Smooth muscle cell of the brain vasculature (primary cell): ENCODE results near the gene PLEKHD1.
"Not testable (repeated sequence)": the region's sequence is repeated elsewhere in the genome, so short reads cannot be mapped to it uniquely, and the experiment has no call there.

Source experiments
- DNase-seq: peaks from one replicate; pipeline ENCODE4 v3.0.0-alpha.2; 2012; ENCODE audit warnings: low read depth, low spot score

The PLEKHD1 gene

DNA sequence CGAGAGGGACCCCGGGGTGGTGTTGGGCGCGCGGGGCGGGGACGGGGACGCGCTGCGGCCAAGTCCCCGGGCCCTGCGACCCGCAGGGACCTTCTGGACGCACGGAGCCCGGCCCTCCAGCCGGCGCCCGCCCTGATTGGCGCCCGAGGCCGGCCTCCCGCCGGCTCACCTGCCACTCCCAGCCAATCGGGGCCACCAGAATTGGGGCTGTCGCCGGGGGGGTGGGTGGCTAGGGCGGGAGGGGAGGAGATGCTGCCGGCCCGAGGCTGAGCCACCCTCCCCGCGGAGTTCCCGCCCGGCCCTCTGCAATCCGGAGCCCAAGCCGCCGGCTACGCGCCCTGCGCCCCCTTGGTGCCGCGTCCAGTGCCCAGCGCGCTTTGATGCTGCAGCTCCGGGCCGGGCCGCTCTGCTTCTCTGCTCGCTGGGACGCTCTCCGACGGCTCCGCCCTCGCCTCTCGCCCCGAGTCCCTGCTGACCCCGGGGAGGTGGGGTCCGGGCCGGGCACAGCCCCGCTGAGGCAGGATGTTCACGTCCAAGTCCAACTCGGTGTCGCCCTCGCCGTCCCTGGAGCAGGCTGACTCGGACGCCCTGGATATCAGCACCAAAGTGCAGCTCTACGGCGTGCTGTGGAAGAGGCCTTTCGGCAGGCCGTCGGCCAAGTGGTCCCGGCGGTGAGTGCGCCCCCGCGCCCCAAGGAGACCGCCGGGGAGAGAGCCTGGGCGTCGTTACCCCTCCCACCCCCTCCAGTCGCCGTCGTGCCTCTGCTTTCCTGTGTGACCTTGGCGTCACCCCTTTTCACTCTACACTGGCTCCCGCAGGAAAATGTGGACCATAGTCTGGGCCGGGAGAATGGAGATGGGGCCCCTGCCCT lies at the start of gene PLEKHD1:
Gene PLEKHD1 (plus strand): TSS at position 285 of the 871 bp plus-strand sequence. CDS start 238 bp downstream, at position 523.
- DNase-seq = no peak

DNA sequence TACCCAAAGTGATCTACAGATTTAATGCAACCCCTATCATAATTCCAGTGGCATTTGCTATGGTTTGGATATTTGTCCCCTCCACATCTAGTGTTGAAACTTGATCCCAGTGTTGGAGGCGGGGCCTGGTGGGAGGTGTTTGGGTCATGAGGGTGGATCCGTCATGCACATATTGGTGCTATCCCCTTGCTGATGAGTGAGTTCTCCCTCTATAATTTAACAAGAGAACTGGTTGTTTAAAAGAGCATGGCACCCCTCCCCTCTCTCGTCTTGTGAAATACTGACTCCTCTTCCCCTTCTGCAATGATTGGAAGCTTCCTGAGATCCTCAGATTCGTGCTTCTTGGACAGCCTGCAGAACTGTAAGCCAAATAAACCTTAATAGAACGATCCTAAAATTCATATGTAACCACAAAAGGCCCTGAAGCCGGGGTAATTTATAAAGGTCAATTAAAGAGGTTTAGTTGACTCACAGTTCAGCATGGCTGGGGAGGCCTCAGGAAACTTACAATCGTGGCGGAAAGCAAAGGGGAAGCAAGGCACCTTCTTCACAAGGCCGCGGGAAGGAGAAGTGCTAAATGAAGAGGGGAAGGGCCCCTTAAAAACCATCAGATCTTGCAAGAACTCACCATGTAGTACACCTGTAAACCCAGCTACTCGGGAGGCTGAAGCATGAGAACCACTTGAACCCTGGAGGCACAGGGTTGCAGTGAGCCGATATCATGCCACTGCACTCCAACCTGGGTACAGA lies 44.8 kb upstream of the PLEKHD1 start:
- no peak for DNase-seq

DNA sequence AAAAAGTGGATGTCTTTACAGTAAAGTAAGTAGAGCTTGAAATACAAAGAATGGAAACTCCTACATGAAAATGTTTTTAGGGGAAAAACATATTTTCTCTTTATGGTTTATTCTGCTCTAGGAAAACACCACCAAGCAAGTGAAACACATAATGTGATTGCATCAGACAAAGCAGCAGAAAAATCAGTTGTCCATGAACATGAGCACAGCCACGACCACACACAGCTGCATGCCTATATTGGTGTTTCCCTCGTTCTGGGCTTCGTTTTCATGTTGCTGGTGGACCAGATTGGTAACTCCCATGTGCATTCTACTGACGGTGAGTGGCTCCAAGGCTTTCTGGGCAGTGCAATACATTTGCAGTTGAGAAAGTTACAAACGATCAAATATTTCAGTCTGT lies 42.6 kb upstream of the PLEKHD1 start:
- DNase-seq = no peak

DNA sequence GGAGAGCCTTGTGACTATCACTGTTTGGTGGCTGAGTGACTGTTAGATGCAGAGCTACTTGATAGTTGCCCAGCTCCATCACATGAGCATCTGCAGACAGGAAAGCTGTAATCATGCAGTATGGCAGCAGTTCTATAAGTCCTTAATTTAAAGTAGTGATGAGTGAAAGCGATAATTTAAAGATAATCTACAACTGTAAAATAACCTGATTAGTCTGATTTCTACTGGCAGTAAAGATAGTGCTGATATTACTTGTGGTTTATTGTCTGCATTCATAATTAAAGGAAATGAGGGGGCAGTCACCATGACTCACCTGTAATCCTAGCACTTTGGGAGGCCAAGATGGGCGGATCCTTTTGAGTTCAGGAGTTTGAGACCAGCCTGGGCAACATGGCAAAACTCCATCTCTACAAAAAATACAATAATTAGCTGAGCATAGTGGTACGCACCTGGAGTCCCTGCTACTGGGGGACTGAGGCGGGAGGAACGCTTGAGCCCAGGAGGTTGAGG lies 41.2 kb upstream of the PLEKHD1 start:
- DNase-seq = no peak

DNA sequence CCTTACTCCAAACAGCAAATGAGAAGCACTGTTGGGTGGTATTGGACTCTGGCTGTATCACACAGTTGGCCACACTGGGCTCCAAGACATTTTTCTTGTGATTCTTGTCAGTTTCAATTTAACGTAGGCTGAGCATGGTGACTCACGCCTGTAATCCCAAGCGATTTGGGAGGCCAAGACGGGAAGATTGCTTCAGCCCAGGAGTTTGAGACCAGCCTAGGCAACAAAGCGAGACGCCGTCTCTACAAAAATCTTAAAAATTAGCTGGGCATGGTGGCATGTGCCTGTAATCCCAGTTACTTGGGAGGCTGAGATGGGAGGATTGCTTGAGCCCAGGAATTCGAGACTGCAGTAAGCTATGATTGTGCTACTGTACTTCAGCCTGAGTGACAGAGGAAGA lies 35.3 kb upstream of the PLEKHD1 start:
- no peak for DNase-seq

DNA sequence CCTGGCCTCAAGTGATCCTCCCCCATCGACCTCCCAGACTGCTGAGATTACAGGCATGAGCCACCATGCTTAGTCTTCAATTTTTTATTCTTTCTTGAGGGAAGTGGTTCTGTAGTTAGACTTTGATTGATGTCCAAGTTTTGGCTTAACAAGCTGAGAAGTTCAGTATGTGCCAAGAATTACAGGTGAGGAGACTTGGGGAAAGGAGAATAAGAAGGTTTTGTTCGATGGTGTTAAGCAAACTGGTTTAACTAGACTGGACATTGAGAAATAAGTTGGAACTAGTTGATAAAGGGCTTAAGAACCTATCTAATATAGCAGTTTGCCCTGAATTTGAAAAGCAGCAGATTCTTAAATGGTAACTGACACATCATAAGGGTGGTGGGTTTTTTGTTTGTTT lies 32.6 kb upstream of the PLEKHD1 start:
- no peak for DNase-seq

DNA sequence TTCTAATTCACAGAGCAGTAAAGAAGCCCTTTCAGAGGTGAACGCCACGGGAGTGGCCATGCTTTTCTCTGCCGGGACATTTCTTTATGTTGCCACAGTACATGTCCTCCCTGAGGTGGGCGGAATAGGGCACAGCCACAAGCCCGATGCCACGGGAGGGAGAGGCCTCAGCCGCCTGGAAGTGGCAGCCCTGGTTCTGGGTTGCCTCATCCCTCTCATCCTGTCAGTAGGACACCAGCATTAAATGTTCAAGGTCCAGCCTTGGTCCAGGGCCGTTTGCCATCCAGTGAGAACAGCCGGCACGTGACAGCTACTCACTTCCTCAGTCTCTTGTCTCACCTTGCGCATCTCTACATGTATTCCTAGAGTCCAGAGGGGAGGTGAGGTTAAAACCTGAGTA lies 26.2 kb upstream of the PLEKHD1 start:
- no peak for DNase-seq

DNA sequence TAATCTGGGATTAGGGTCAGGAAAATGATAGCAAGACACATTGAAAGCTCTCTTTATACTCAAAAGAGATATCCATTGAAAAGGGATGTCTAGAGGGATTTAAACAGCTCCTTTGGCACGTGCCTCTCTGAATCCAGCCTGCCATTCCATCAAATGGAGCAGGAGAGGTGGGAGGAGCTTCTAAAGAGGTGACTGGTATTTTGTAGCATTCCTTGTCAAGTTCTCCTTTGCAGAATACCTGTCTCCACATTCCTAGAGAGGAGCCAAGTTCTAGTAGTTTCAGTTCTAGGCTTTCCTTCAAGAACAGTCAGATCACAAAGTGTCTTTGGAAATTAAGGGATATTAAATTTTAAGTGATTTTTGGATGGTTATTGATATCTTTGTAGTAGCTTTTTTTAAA lies 25.4 kb upstream of the PLEKHD1 start:
- DNase-seq = no peak

DNA sequence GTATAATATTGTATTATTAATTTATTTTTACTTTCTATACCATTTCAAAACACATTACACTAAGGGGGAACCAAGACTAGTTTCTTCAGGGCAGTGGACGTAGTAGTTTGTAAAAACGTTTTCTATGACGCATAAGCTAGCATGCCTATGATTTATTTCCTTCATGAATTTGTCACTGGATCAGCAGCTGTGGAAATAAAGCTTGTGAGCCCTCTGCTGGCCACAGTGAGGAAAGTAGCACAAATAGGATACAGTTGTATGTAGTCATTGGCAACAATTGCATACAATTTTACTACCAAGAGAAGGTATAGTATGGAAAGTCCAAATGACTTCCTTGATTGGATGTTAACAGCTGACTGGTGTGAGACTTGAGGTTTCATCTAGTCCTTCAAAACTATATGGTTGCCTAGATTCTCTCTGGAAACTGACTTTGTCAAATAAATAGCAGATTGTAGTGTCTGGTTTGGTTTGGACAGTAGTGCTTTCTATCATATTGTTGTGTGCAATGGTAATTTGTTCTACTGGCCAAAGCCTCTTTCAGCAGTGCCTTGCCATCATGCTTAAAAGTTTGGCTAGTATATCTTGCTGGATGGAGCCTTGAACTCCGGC lies 24.3 kb upstream of the PLEKHD1 start:
- peak; percentile 59 for DNase-seq

DNA sequence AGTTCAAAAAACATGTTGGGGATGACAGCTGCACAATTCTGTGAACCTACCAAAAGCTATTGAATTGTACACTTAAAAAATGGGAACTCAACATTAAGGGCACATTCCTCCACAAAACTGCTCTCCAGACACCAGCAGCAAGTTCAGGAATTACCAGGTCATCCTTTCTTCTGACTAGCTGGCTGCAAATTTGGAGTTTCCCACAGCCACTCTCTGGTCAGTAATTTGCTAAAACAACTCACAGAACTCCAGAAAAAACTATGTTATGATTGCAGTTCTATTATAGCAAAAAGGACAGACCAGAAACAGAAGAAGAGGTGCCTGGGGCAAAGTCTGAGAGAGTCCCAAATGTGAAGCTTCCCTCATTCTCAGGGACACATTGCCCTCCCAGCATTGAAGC lies 20.1 kb upstream of the PLEKHD1 start:
- DNase-seq = no peak

DNA sequence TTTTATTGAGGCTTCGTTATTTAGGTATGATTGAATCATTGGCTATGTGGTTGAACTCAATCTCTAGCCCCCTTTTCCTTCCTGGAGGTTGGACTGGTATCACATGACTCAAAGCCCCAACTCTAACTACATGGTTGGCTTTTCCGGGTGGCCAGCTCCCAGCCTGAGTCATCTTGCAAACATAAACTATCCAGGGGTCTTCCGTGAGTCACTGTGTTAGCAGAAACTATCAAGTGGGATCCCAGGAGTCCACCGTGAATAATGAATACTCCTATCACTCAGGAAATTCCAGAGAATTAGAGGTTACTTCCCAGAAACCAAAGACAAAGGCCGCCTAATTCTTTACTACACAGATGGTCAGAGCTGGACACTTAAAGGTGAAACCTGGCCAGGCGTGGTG lies 19.7 kb upstream of the PLEKHD1 start:
- peak; percentile 70 for DNase-seq

DNA sequence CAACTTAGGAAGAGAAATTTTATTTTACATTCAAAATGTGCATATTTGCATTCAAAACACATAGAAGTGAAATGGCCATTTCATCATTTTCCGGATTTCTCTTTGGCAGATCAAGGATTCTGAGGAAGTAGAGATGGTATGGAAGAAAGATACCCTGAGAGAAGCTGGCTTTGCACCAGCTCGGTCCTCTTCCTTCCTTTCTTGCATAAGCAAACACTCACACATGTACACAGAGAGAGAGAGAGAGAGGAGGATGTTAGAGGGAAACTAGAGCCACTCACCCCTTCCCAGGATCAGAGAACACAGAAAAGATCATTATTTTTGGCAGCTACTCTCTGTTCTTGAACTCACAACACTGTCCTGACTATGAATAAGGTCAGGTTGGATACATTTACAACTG lies 15.6 kb upstream of the PLEKHD1 start:
- no peak for DNase-seq

DNA sequence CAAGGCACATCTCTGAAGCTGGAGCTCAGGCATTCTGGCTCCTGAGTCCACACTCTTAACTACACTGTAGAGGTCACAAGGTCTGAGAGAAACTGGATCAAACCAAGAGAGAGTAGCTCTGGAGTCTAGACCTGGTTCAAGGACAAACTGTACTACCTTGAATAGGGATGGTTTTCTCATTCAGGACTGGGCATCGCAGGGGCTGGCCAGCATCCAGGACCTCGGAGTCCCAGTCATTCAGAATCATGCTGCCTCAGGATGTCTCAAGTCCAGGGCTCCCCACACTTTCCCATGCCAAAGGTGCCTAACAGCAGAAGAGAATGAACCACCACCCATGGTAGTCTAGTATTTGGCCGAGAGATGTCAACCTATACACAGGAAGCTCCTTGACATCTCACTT lies 13.1 kb upstream of the PLEKHD1 start:
- no peak for DNase-seq

DNA sequence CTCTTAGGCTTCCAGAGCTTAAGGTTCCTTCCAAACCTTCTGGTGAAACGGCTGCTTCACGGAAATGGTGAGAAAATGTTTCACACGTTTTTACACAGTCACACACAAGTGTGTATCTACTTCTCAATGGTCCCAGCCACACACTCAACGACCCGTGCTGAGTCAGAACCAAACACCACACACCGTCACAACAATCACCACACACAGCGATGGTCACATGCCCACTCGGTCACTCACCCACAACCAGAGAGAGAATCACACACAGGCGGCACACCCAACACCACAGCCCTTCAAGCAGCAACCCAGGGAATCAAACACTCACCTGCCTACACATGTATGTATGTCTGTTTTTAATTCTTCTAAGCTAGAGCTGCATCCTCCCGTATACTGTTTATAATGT lies 12.6 kb upstream of the PLEKHD1 start:
- no peak for DNase-seq

DNA sequence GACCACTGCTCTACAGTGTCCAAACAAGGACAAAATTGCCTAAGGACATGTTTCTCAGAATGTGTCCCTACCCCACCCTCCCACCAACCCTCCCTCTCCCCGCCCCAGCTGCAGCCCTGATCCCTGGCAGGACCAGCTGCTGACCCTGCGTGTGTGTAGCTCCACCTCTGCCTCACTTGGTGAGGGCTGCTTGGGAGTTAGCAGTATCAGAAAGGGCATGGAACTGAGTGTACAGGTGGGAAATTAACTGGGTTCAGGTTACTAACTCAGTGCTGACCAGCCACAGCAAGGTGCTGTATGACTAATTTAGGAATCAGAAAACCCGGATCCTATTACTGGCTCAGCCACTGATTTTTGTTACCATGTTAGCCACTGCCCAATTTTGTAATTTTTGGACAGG lies 11.3 kb upstream of the PLEKHD1 start:
- DNase-seq = no peak

DNA sequence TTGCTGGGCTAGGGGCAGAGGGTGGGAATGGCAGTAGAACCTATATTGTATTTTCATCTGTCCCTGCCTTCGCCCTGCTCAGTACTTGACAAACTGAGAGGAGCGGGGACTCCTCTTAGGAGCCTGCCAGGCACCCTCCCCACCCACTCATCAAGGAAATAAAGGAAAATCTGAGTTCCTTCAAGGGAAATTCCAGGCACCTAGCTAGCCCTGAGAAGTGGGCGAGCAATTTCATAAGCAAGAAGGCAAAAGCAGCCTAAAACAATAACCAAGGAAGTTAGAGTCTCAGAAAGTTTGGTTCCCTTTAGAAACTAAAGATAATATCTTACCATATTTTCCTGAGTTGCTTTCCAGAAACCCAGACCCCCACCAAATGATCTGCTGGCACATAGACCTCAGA lies 10.6 kb upstream of the PLEKHD1 start:
- no peak for DNase-seq

DNA sequence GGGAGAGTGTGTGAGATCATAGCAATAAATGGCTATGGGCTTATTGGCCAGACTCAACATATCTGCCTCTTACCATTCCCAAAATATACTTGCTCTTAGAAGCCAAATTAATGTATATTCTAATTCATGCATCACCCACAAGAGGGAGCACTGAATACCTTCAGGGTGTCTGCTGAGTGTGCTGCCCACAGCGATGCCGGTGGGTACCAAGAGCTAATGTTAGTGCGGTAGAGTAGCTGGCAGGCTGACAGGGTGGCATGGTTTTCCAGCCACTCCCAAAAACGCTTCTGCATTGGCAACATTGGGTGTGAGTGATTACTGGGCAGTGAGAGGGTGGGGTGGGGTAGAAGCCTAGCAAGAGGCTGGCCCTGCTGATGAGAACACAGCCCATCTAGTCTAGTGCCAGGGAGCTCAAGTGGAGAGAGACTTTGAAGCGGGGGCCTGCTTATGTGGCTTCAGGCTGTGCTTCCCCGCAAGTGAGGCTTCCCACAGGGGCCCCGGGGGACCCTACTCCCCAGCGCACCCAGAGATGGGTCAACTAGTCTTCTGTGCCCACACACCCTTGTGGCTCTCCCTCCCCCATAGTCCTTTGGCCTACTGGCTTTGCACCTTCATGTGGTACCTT lies 9.2 kb upstream of the PLEKHD1 start:
- no peak for DNase-seq

DNA sequence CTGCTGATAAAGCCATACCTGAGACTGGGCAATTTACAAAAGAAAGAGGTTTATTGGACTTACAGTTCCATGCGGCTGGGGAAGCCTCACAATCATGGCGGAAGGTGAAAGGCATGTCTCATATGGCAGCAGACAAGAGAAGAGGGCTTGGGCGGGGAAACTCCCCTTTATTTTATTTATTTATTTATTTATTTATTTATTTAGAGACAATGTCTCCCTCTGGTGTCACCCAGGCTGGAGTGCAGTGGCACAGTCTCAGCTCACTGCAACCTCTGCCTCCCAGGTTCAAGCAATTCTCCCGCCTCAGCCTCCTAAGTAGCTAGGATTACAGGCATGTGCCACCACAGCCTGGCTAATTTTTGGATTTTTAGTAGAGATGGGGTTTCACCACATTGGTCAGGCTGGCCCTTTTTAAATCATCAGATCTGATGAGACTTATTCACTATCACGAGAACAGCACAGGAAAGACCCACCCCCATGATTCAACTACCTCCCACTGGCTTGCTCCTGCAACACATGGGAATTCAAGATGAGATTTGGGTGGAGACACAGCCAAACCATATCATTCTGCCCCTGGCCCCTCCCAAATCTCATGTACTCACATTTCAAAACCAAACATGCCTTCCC lies 7.6 kb upstream of the PLEKHD1 start:
- not testable (repeated sequence) for DNase-seq

DNA sequence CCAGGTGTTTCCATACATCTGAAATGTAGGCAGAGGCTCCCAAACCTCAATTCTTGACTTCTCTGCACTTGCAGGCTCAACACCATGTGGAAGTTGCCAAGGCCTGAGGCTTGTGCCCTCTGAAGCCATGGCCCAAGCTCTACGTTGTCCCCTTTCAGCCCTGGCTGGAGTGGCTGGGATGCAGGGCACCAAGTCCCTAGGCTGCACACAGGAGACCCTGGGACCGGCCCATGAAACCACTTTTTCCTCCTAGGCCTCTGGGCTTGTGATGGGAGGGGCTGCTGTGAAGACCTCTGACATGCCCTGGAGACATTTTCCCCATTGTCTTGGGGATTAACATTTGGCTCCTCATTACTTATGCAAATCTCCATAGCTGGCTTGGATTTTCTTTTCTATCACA lies 6.5 kb upstream of the PLEKHD1 start:
- DNase-seq = not testable (repeated sequence)

DNA sequence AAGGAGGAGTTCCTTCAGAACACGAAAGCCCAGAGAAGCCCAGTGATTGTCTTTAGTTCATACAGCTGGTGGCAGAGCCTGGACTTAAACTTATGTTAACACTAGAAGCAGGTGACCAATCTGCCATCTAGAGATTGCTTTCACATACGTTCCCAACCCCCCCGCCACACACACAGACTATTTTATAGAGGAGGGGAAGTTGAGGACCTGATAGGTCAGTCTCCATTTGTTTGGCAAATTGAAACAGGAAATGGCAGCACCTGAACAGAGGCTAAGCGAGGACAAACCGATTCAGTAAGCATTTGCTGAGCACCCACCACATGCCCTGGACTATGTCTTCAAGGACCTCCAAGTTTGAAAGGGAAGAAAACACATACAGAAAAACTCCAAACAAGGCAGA lies 4.8 kb upstream of the PLEKHD1 start:
- DNase-seq = no peak

DNA sequence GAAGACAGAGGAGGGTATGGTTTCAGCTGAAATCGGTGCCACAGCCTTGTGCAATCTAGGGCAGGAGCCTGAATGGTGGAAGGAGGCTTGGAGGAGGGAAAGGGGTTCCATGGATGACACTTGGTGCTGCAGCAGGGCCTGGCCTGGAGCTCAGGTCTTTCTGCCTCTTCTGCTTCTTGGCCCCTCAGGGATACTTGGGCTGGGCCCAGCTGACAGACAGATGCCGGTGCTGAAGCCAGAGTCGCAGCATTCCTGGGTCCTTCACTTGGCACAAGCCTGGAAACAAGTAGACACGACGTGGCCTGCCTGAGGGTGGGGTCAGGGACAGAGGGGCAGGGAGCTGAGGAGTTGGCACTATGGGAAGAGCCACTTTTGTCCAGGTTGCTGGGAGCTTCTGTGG lies 4.4 kb upstream of the PLEKHD1 start:
- DNase-seq = no peak
